ENCODE results near the gene BCL7B. TPM values are rescaled to one million over a fixed set of nuclear protein-coding genes. Genes with fewer than 3 reads are reported as not detected.

The BCL7B gene
- total and polyA plus RNA-seq, 2 of the 13 experiments (the other 11 are each of a cell fraction or from before 2014, with no cell fraction given): 24.3 to 38.2 TPM

GRCh38 chr7:73522105-73522872 is 35.2 kb downstream of the BCL7B start, which contains the start of gene BAZ1B (continued):
- TF ChIP-seq, protein P1, sequence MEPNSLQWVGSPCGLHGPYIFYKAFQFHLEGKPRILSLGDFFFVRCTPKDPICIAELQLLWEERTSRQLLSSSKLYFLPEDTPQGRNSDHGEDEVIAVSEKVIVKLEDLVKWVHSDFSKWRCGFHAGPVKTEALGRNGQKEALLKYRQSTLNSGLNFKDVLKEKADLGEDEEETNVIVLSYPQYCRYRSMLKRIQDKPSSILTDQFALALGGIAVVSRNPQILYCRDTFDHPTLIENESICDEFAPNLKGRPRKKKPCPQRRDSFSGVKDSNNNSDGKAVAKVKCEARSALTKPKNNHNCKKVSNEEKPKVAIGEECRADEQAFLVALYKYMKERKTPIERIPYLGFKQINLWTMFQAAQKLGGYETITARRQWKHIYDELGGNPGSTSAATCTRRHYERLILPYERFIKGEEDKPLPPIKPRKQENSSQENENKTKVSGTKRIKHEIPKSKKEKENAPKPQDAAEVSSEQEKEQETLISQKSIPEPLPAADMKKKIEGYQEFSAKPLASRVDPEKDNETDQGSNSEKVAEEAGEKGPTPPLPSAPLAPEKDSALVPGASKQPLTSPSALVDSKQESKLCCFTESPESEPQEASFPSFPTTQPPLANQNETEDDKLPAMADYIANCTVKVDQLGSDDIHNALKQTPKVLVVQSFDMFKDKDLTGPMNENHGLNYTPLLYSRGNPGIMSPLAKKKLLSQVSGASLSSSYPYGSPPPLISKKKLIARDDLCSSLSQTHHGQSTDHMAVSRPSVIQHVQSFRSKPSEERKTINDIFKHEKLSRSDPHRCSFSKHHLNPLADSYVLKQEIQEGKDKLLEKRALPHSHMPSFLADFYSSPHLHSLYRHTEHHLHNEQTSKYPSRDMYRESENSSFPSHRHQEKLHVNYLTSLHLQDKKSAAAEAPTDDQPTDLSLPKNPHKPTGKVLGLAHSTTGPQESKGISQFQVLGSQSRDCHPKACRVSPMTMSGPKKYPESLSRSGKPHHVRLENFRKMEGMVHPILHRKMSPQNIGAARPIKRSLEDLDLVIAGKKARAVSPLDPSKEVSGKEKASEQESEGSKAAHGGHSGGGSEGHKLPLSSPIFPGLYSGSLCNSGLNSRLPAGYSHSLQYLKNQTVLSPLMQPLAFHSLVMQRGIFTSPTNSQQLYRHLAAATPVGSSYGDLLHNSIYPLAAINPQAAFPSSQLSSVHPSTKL (CRISPR knock-in tag; IDR thresholded peaks at IDR 0.05): peak; percentile 50; the same call in 1 of the 2 replicates
- peak; percentile 69 for TF ChIP-seq U2AF1 (optimal IDR thresholded peaks at IDR 0.05; ENCODE audit: low read depth, low read length)
- peak; percentile 66; the same call in 1 of the 2 replicates for TF ChIP-seq CBX5 (CRISPR knock-in tag; IDR thresholded peaks at IDR 0.05; ENCODE audit: borderline replicate concordance)
- TF ChIP-seq ZNF709 (CRISPR knock-in tag; IDR thresholded peaks at IDR 0.05): peak; percentile 63; the same call in 1 of the 2 replicates
- TF ChIP-seq TAF15 (IDR thresholded peaks at IDR 0.05; ENCODE audit: low read depth, low read length, poor library complexity, severe bottlenecking): peak; percentile 84
- peak; percentile 67 for TF ChIP-seq POLR2AphosphoS5 (IDR thresholded peaks at IDR 0.05; ENCODE audit: low read depth, low read length)
- TF ChIP-seq ZBTB21 (CRISPR knock-in tag; IDR thresholded peaks at IDR 0.05): no peak
- TF ChIP-seq, protein P2, sequence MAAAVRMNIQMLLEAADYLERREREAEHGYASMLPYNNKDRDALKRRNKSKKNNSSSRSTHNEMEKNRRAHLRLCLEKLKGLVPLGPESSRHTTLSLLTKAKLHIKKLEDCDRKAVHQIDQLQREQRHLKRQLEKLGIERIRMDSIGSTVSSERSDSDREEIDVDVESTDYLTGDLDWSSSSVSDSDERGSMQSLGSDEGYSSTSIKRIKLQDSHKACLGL (CRISPR knock-in tag; IDR thresholded peaks at IDR 0.05): no peak; the same call in 1 of the 2 replicates
- TF ChIP-seq, protein P3, sequence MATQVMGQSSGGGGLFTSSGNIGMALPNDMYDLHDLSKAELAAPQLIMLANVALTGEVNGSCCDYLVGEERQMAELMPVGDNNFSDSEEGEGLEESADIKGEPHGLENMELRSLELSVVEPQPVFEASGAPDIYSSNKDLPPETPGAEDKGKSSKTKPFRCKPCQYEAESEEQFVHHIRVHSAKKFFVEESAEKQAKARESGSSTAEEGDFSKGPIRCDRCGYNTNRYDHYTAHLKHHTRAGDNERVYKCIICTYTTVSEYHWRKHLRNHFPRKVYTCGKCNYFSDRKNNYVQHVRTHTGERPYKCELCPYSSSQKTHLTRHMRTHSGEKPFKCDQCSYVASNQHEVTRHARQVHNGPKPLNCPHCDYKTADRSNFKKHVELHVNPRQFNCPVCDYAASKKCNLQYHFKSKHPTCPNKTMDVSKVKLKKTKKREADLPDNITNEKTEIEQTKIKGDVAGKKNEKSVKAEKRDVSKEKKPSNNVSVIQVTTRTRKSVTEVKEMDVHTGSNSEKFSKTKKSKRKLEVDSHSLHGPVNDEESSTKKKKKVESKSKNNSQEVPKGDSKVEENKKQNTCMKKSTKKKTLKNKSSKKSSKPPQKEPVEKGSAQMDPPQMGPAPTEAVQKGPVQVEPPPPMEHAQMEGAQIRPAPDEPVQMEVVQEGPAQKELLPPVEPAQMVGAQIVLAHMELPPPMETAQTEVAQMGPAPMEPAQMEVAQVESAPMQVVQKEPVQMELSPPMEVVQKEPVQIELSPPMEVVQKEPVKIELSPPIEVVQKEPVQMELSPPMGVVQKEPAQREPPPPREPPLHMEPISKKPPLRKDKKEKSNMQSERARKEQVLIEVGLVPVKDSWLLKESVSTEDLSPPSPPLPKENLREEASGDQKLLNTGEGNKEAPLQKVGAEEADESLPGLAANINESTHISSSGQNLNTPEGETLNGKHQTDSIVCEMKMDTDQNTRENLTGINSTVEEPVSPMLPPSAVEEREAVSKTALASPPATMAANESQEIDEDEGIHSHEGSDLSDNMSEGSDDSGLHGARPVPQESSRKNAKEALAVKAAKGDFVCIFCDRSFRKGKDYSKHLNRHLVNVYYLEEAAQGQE (IDR thresholded peaks at IDR 0.05; ENCODE audit: borderline replicate concordance in 1 of 2, low read depth in 1 of 2, low read length in 2 of 2): no peak
- TF ChIP-seq TBX2 (CRISPR knock-in tag; IDR thresholded peaks at IDR 0.05; ENCODE audit: borderline replicate concordance): peak; percentile 77
- TF ChIP-seq PATZ1 (CRISPR knock-in tag; IDR thresholded peaks at IDR 0.05): peak; percentile 91
- TF ChIP-seq BCLAF1 (IDR thresholded peaks at IDR 0.05): no peak
- TF ChIP-seq ZNF24 (IDR thresholded peaks at IDR 0.05): no peak; the same call in 1 of the 2 replicates
- no peak for TF ChIP-seq ZNF251 (CRISPR knock-in tag; IDR thresholded peaks at IDR 0.05)
- no peak; the same call in 1 of the 2 replicates for TF ChIP-seq ZKSCAN8 (CRISPR knock-in tag; IDR thresholded peaks at IDR 0.05; ENCODE audit: borderline replicate concordance)
